ENCODE results near the gene IFNL3. TPM values are rescaled to one million over a fixed set of nuclear protein-coding genes. Genes with fewer than 3 reads are reported as not detected.

The IFNL3 gene
- total RNA-seq, 4 donors from 2014 or later = not detected

- no peak for DNase-seq (ENCODE audit: extremely low spot score)
- Histone ChIP-seq H3K9me3 (no peaks in the 10 kb centered on the region), H3K4me1 (peaks cover 6 to 20% (median 18%) of the 10 kb centered on the region in 4 donors), H3K4me3 (no peak overlapping the region), H3K27ac (replicated peaks in 1 of 4) (no peak overlapping the region), H3K27me3 (peaks cover 3 to 82% (median 28%) of the 10 kb centered on the region in 4 donors), H3K36me3 (no peaks in the 10 kb centered on the region)
- 95% methylated on average over 3 of the region's 3 CpGs for WGBS
- TF ChIP-seq POLR2A (IDR thresholded peaks at IDR 0.05; ENCODE audit: low read depth) = no peak
- intact Hi-C loops (cut with DNase I) = no loop called here
Measured at GRCh38 chr19:39261704-39262103, 16.9 kb upstream of the IFNL3 start.

GRCh38 chr19:39257227-39257626, 12.4 kb upstream of the IFNL3 start:
- intact Hi-C loops (cut with DNase I) = no loop called here
- no peak overlapping the region for H3K4me3 ChIP-seq

GRCh38 chr19:39254531-39255345, 9.9 kb upstream of the IFNL3 start:
- no peaks in the 10 kb centered on the region for H3K4me1 ChIP-seq
- no peaks in the 10 kb centered on the region for H3K36me3 ChIP-seq
- intact Hi-C loops (cut with DNase I) = no loop called here
- TF ChIP-seq EP300 (IDR thresholded peaks at IDR 0.05) = no peak
- TF ChIP-seq POLR2AphosphoS5 (IDR thresholded peaks at IDR 0.05) = no peak
- TF ChIP-seq POLR2A (IDR thresholded peaks at IDR 0.05; ENCODE audit: low read depth) = no peak
- no peak for TF ChIP-seq CTCF (IDR thresholded peaks at IDR 0.05)
- no peak overlapping the region for H3K4me3 ChIP-seq
- DNase-seq (ENCODE audit: extremely low spot score) = no peak
- no peaks in the 10 kb centered on the region for H3K9me3 ChIP-seq
- WGBS = 87% methylated on average over 28 of the region's 29 CpGs
- no peak overlapping the region for H3K27ac ChIP-seq (replicated peaks in 1 of 4)
- peaks cover 0 to 61% (median 0%) of the 10 kb centered on the region in 4 donors for H3K27me3 ChIP-seq

More at GRCh38 chr19:39257227-39257626, 12.4 kb upstream of the IFNL3 start:
- DNase-seq (ENCODE audit: extremely low spot score) = no peak
- H3K27me3 ChIP-seq = peaks cover 0 to 67% (median 2%) of the 10 kb centered on the region in 4 donors
- WGBS = 97% methylated on average over 4 of the region's 4 CpGs
- no peaks in the 10 kb centered on the region for H3K9me3 ChIP-seq
- H3K27ac ChIP-seq (replicated peaks in 1 of 4) = no peak overlapping the region
- TF ChIP-seq EP300 (IDR thresholded peaks at IDR 0.05) = no peak
- no peak for TF ChIP-seq POLR2A (IDR thresholded peaks at IDR 0.05; ENCODE audit: low read depth)
- no peak for TF ChIP-seq CTCF (IDR thresholded peaks at IDR 0.05)
- TF ChIP-seq POLR2AphosphoS5 (IDR thresholded peaks at IDR 0.05) = no peak
- H3K4me1 ChIP-seq = no peaks in the 10 kb centered on the region
- no peaks in the 10 kb centered on the region for H3K36me3 ChIP-seq

- Histone ChIP-seq H3K4me3 (no peak overlapping the region), H3K27me3 (peaks cover 0 to 67% (median 6%) of the 10 kb centered on the region in 4 donors), H3K9me3 (no peaks in the 10 kb centered on the region), H3K36me3 (no peaks in the 10 kb centered on the region), H3K4me1 (no peaks in the 10 kb centered on the region), H3K27ac (replicated peaks in 1 of 4) (no peak overlapping the region)
- TF ChIP-seq CTCF (IDR thresholded peaks at IDR 0.05) (no peak), POLR2A (IDR thresholded peaks at IDR 0.05; ENCODE audit: low read depth) (no peak), POLR2AphosphoS5 (IDR thresholded peaks at IDR 0.05) (no peak), EP300 (IDR thresholded peaks at IDR 0.05) (no peak)
- no peak for DNase-seq (ENCODE audit: extremely low spot score)
- intact Hi-C loops (cut with DNase I) = no loop called here
- 85% methylated on average over 8 of the region's 8 CpGs for WGBS
Measured at GRCh38 chr19:39253374-39254149, 8.8 kb upstream of the IFNL3 start.

- no peaks in the 10 kb centered on the region for H3K9me3 ChIP-seq
- no peak for DNase-seq (ENCODE audit: extremely low spot score)
- TF ChIP-seq CTCF (IDR thresholded peaks at IDR 0.05) (no peak), EP300 (IDR thresholded peaks at IDR 0.05) (no peak), POLR2A (IDR thresholded peaks at IDR 0.05; ENCODE audit: low read depth) (no peak), POLR2AphosphoS5 (IDR thresholded peaks at IDR 0.05) (no peak)
- H3K27me3 ChIP-seq = peaks cover 0 to 68% (median 16%) of the 10 kb centered on the region in 4 donors
- no peak overlapping the region for H3K4me3 ChIP-seq
- H3K36me3 ChIP-seq = no peaks in the 10 kb centered on the region
- WGBS = 54% methylated on average over 3 of the region's 3 CpGs
- H3K4me1 ChIP-seq = peaks cover 6 to 11% (median 8%) of the 10 kb centered on the region in 4 donors
- no peak overlapping the region for H3K27ac ChIP-seq (replicated peaks in 1 of 4)
- intact Hi-C loops (cut with DNase I) = no loop called here
Measured at GRCh38 chr19:39252458-39252857, 7.7 kb upstream of the IFNL3 start.

All from esophagus muscularis mucosa (tissue), 4 donors.